ENCODE data around the gene ESRP2.

ESRP2 gene

GRCh38 chr16:68231384-68232136 lies 4.4 kb downstream of the ESRP2 start:
- Histone ChIP-seq H3K4me3 (ENCODE audit: low read depth, low read length) (no peak overlapping the region), H3K27me3 (replicated peaks) (no peaks in the 10 kb centered on the region), H3K27ac (no peak overlapping the region), H3K36me3 (replicated peaks) (no peaks in the 10 kb centered on the region)
- DNase-seq, result no peak
- no peak for TF ChIP-seq CTCF (IDR thresholded peaks at IDR 0.05; ENCODE audit: low read depth, low read length, missing control alignments)
- in situ Hi-C loops (cut with HindIII; ENCODE audit: low pct_ligation_motif_present, low sequenced_read_pairs), result no loop called here

- no peak for DNase-seq
- in situ Hi-C loops (cut with HindIII; ENCODE audit: low pct_ligation_motif_present, low sequenced_read_pairs), result no loop called here
- H3K27ac ChIP-seq, result no peak overlapping the region
- H3K36me3 ChIP-seq (replicated peaks), result no peaks in the 10 kb centered on the region
- H3K27me3 ChIP-seq (replicated peaks), result no peaks in the 10 kb centered on the region
- TF ChIP-seq CTCF (IDR thresholded peaks at IDR 0.05; ENCODE audit: low read depth, low read length, missing control alignments), result no peak
- H3K4me3 ChIP-seq (ENCODE audit: low read depth, low read length), result no peak overlapping the region
Observed at GRCh38 chr16:68230956-68231355, 5.0 kb downstream of the ESRP2 start.

- DNase-seq, result no peak
- H3K4me3 ChIP-seq (ENCODE audit: low read depth, low read length), result no peak overlapping the region
- no peak overlapping the region for H3K27ac ChIP-seq
- no peak for TF ChIP-seq CTCF (IDR thresholded peaks at IDR 0.05; ENCODE audit: low read depth, low read length, missing control alignments)
- H3K36me3 ChIP-seq (replicated peaks), result no peaks in the 10 kb centered on the region
- no peaks in the 10 kb centered on the region for H3K27me3 ChIP-seq (replicated peaks)
- in situ Hi-C loops (cut with HindIII; ENCODE audit: low pct_ligation_motif_present, low sequenced_read_pairs), result no loop called here
Observed at GRCh38 chr16:68230176-68230571, 5.8 kb downstream of the ESRP2 start.

- H3K27me3 ChIP-seq (replicated peaks), result no peaks in the 10 kb centered on the region
- peak; percentile 91 for TF ChIP-seq CTCF (IDR thresholded peaks at IDR 0.05; ENCODE audit: low read depth, low read length, missing control alignments)
- peak; percentile 35 for DNase-seq
- no peak overlapping the region for H3K27ac ChIP-seq
- in situ Hi-C loops (cut with HindIII; ENCODE audit: low pct_ligation_motif_present, low sequenced_read_pairs), result no loop called here
- no peak overlapping the region for H3K4me3 ChIP-seq (ENCODE audit: low read depth, low read length)
- H3K36me3 ChIP-seq (replicated peaks), result no peaks in the 10 kb centered on the region
Observed at GRCh38 chr16:68229431-68230175, 6.3 kb downstream of the ESRP2 start.

- Histone ChIP-seq H3K36me3 (replicated peaks) (no peaks in the 10 kb centered on the region), H3K27ac (no peak overlapping the region), H3K27me3 (replicated peaks) (no peaks in the 10 kb centered on the region), H3K4me3 (ENCODE audit: low read depth, low read length) (no peak overlapping the region)
- in situ Hi-C loops (cut with HindIII; ENCODE audit: low pct_ligation_motif_present, low sequenced_read_pairs), result no loop called here
- no peak for TF ChIP-seq CTCF (IDR thresholded peaks at IDR 0.05; ENCODE audit: low read depth, low read length, missing control alignments)
- DNase-seq, result no peak
Observed at GRCh38 chr16:68228652-68229051, 7.3 kb downstream of the ESRP2 start.
